Trophoblast cell (in vitro differentiated cells and primary cell): ENCODE results near the gene TAS2R19. TPM values are rescaled to one million over a fixed set of nuclear protein-coding genes. Genes with fewer than 3 reads are reported as not detected.

Experiments used
- DNase-seq, 2 donors: peaks; one replicate each; pipeline ENCODE4 v3.0.0-alpha.2; 2016
- H2AFZ ChIP-seq: 2 replicates; pipeline ENCODE4 v1.6.1; 2013; ENCODE audit warnings: low read length, moderate library complexity, mild to moderate bottlenecking; ENCODE audit not compliant: insufficient read depth, poor library complexity
- H2AK5ac ChIP-seq: 2 replicates; pipeline ENCODE4 v1.6.1; 2013; ENCODE audit warnings: mild to moderate bottlenecking, low read length
- H2BK120ac ChIP-seq: 2 replicates; pipeline ENCODE4 v1.6.1; 2013; ENCODE audit warnings: low read length, mild to moderate bottlenecking, moderate library complexity; ENCODE audit not compliant: insufficient read depth, poor library complexity
- H2BK12ac ChIP-seq: 2 replicates; pipeline ENCODE4 v1.6.1; 2013; ENCODE audit warnings: mild to moderate bottlenecking, low read length, moderate library complexity
- H2BK5ac ChIP-seq: 2 replicates; pipeline ENCODE4 v1.6.1; 2013; ENCODE audit warnings: low read length, low read depth, moderate library complexity, mild to moderate bottlenecking; ENCODE audit not compliant: poor library complexity
- H3K14ac ChIP-seq: 2 replicates; pipeline ENCODE4 v1.6.1; 2013; ENCODE audit warnings: mild to moderate bottlenecking, low read length
- H3K18ac ChIP-seq: 2 replicates; pipeline ENCODE4 v1.6.1; 2013; ENCODE audit warnings: mild to moderate bottlenecking, low read length
- H3K23ac ChIP-seq: 2 replicates; pipeline ENCODE4 v1.6.1; 2013; ENCODE audit warnings: low read length
- H3K27ac ChIP-seq: 2 replicates; pipeline ENCODE4 v1.5.1; 2013; ENCODE audit warnings: low read depth, mild to moderate bottlenecking, inconsistent platforms, low read length, moderate library complexity
- H3K27me3 ChIP-seq: 2 replicates; pipeline ENCODE4 v1.6.1; 2013; ENCODE audit warnings: inconsistent platforms, mild to moderate bottlenecking, low read length, moderate library complexity; ENCODE audit not compliant: insufficient read depth
- H3K36me3 ChIP-seq, 2 experiments: 1 replicate in 1 of 2; 2 replicates in 1 of 2; pipeline ENCODE4 v1.6.1; 2013; ENCODE audit warnings: low read length in 2 of 2, mild to moderate bottlenecking in 2 of 2, moderate library complexity in 1 of 2; ENCODE audit not compliant: insufficient read depth in 2 of 2, control insufficient read depth in 1 of 2
- H3K4ac ChIP-seq: 2 replicates; pipeline ENCODE4 v1.6.1; 2013; ENCODE audit warnings: low read depth, mild to moderate bottlenecking, low read length, moderate library complexity
- H3K4me1 ChIP-seq, 2 experiments: 1 replicate in 1 of 2; 2 replicates in 1 of 2; pipeline ENCODE4 v1.6.1; 2013; ENCODE audit warnings: low read length in 2 of 2, mild to moderate bottlenecking in 2 of 2, moderate library complexity in 1 of 2; ENCODE audit not compliant: insufficient read depth in 2 of 2, control insufficient read depth in 1 of 2
- H3K4me2 ChIP-seq: 2 replicates; pipeline ENCODE4 v1.6.1; 2013; ENCODE audit warnings: inconsistent platforms, mild to moderate bottlenecking, low read length, moderate library complexity
- H3K4me3 ChIP-seq: 2 replicates; pipeline ENCODE4 v1.5.1; 2013; ENCODE audit warnings: mild to moderate bottlenecking, low read depth, low read length, inconsistent platforms
- H3K79me1 ChIP-seq: one replicate; pipeline ENCODE4 v1.6.1; 2013; ENCODE audit warnings: low read length
- H3K79me2 ChIP-seq: 2 replicates; pipeline ENCODE4 v1.6.1; 2013; ENCODE audit warnings: low read length, mild to moderate bottlenecking; ENCODE audit not compliant: control insufficient read depth, insufficient read depth, poor library complexity
- H3K9ac ChIP-seq: 2 replicates; pipeline ENCODE4 v1.6.1; 2013; ENCODE audit warnings: mild to moderate bottlenecking, low read length
- H3K9me3 ChIP-seq: 2 replicates; pipeline ENCODE4 v1.6.1; 2013; ENCODE audit warnings: low read depth, mild to moderate bottlenecking, control low read depth, inconsistent platforms, low read length; ENCODE audit not compliant: insufficient read depth
- H4K12ac ChIP-seq: 2 replicates; pipeline ENCODE4 v1.6.1; 2013; ENCODE audit warnings: low read depth, mild to moderate bottlenecking, low read length, moderate library complexity
- H4K8ac ChIP-seq: 2 replicates; pipeline ENCODE4 v1.6.1; 2013; ENCODE audit warnings: low read depth, mild to moderate bottlenecking, low read length, moderate library complexity
- H4K91ac ChIP-seq: one replicate; pipeline ENCODE4 v1.6.1; 2013; ENCODE audit warnings: low read depth, mild to moderate bottlenecking, low read length, moderate library complexity
- WGBS: extraction: QIAGEN DNeasy Blood & Tissue Kit; methylation state at CpG from one replicate; pipeline ENCODE4 v1.1.7; 2013; ENCODE audit warnings: missing lambda C conversion rate; ENCODE audit not compliant: insufficient read length, insufficient coverage; ENCODE audit errors: extremely low coverage; 5-methylcytosine and 5-hydroxymethylcytosine counted together
- polyA plus RNA-seq: library from polyadenylated mRNA; stranded (reverse); fragments of 200-250 nt; gene quantifications from 2 replicates; pipeline ENCODE4 v1.2.3, GENCODE V29; 2013

The TAS2R19 gene, protein sequence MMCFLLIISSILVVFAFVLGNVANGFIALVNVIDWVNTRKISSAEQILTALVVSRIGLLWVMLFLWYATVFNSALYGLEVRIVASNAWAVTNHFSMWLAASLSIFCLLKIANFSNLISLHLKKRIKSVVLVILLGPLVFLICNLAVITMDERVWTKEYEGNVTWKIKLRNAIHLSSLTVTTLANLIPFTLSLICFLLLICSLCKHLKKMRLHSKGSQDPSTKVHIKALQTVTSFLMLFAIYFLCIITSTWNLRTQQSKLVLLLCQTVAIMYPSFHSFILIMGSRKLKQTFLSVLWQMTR
- 0.06 and 0.08 TPM in 2 replicates for polyA plus RNA-seq

DNA sequence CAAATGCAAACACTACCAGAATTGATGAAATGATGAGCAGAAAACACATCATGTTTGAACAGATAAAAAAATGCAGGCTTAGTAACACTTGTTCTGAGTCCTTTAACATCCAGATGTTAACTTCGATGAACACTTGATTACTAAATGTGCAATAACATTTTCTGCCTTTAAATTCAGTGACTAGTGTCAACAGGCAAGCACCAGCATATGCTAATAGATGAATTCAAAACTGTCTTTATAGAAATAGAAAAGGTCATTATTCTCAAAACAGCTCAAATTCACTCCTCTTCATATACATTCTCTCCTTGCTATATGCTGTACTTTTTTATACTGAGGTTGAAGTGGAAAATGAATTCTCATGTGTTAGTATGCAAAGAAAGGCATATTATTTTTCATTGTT is at the start of gene TAS2R19:
Gene TAS2R19 (minus strand): TSS at position 101 of the 400 bp plus-strand sequence. CDS start 49 bp downstream, at position 52.
- H3K27ac ChIP-seq = no peak within 1 kb of the TSS

DNA sequence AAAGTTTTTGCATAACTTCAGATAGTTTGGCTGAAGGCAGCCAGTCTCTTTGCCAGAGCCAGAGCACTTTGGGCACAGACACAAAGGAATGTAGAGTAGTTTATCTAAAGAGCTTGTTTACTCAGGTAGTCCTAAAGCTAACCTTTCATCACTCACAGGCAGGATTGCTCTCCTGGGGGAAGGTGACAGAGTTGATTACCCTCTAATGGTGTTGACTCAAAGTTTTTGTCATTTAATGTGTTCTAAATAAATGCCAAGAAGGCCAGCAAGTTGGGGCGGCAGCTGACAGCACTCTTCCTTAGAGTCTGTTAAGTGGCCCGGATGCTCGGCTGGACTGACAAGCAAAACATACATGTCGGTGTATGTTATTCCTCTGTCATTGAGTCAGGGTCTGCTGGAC is 49.0 kb upstream of the TAS2R19 start:
- H3K4me3 ChIP-seq = no peak overlapping the region
- no peak overlapping the region for H3K27ac ChIP-seq
- no peak overlapping the region for H4K91ac ChIP-seq
- no peak overlapping the region for H2AK5ac ChIP-seq
- H3K79me2 ChIP-seq = no peaks in the 10 kb centered on the region
- no peak overlapping the region for H2BK12ac ChIP-seq
- no peak overlapping the region for H3K18ac ChIP-seq
- no peaks in the 10 kb centered on the region for H3K27me3 ChIP-seq
- DNase-seq = no peak
- H4K8ac ChIP-seq = no peak overlapping the region
- WGBS = no CpG with 5 or more reads among the region's 4 CpGs
- no peak overlapping the region for H2AFZ ChIP-seq
- peaks cover 0 to 1% of the 10 kb centered on the region in 2 experiments for H3K4me1 ChIP-seq
- no peak overlapping the region for H3K9ac ChIP-seq
- H3K9me3 ChIP-seq = no peaks in the 10 kb centered on the region
- H3K4ac ChIP-seq = no peak overlapping the region
- no peak overlapping the region for H4K12ac ChIP-seq
- H3K79me1 ChIP-seq = no peaks in the 10 kb centered on the region
- H3K14ac ChIP-seq = no peak overlapping the region
- no peak overlapping the region for H3K4me2 ChIP-seq
- no peak overlapping the region for H2BK5ac ChIP-seq
- H3K36me3 ChIP-seq = no peaks in the 10 kb centered on the region
- H3K23ac ChIP-seq = no peak overlapping the region
- H2BK120ac ChIP-seq = no peak overlapping the region

More for the DNA sequence above, at the start of gene TAS2R19:
- DNase-seq = no peak
- Histone ChIP-seq H3K79me2 (no peaks in the 10 kb centered on the region), H3K4me2 (no peak within 1 kb of the TSS), H3K4ac (no peak within 1 kb of the TSS), H2AFZ (no peak within 1 kb of the TSS), H3K9ac (no peak within 1 kb of the TSS), H2BK120ac (no peak within 1 kb of the TSS), H4K91ac (no peak within 1 kb of the TSS), H3K27me3 (no peaks in the 10 kb centered on the region), H3K79me1 (no peaks in the 10 kb centered on the region), H3K36me3 (peaks cover 0 to 2% of the 10 kb centered on the region in 2 experiments), H4K12ac (no peak within 1 kb of the TSS), H3K9me3 (no peaks in the 10 kb centered on the region), H2BK5ac (no peak within 1 kb of the TSS), H4K8ac (no peak within 1 kb of the TSS), H3K4me3 (no peak within 1 kb of the TSS), H3K14ac (no peak within 1 kb of the TSS), H2BK12ac (no peak within 1 kb of the TSS), H3K18ac (no peak within 1 kb of the TSS), H3K23ac (no peak within 1 kb of the TSS), H3K4me1 (no peaks in the 10 kb centered on the region), H2AK5ac (no peak within 1 kb of the TSS)
- no CpG with 5 or more reads among the region's 1 CpG for WGBS

DNA sequence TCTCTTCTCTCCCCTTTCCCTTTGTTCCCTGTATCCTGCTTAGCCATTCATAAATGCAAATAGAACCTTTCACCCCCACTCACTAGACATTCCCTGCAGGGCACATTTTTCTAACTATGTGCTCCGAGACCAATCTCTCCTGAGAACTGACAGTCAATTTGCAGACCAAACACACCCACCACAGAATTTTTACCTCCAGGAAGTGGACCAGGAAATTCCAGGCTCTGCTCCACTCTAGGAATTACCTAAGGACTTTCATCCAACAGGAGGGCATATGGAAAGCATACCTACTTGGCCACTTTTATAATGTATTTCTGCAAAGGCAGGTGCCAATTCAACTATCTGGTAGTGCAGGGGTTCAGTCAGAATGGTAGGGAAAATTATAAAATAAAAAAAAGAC is 48.6 kb upstream of the TAS2R19 start:
- Histone ChIP-seq H3K14ac (no peak overlapping the region), H3K27ac (no peak overlapping the region), H3K9ac (no peak overlapping the region), H3K4me2 (no peak overlapping the region), H3K4me3 (no peak overlapping the region), H3K23ac (no peak overlapping the region), H3K4me1 (peaks cover 0 to 1% of the 10 kb centered on the region in 2 experiments), H2BK5ac (no peak overlapping the region), H3K4ac (no peak overlapping the region), H2AFZ (no peak overlapping the region), H3K18ac (no peak overlapping the region), H3K9me3 (no peaks in the 10 kb centered on the region), H3K79me2 (no peaks in the 10 kb centered on the region), H2AK5ac (no peak overlapping the region), H4K8ac (no peak overlapping the region), H3K79me1 (no peaks in the 10 kb centered on the region), H2BK120ac (no peak overlapping the region), H4K12ac (no peak overlapping the region), H3K36me3 (no peaks in the 10 kb centered on the region), H4K91ac (no peak overlapping the region), H2BK12ac (no peak overlapping the region), H3K27me3 (no peaks in the 10 kb centered on the region)
- DNase-seq = no peak
- no CpG with 5 or more reads among the region's 1 CpG for WGBS

DNA sequence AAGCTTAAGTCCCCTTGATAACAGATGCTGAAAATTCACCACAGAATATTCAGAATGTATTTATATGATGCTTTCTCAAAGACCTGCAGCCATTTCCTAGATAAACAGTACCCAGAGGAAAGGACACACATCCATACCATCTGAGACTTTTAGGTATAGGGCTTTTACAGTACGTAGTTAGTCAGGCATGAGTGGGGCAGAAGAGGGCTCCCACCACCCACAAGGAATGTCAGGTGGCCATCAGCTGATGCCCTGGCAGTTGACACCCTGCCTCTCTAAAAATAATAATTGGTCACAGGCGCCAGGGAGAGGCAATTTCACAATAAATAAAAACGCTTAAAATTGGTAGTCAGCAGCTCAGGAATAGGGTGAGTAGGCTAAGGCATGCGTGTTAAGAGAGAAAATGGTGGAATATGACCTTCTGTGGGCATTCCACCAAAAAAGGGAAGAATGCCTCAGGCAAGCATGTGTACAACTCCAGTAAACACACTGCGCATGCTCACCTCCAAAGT is 47.5 kb upstream of the TAS2R19 start:
- H3K27me3 ChIP-seq = no peaks in the 10 kb centered on the region
- H4K12ac ChIP-seq = no peak overlapping the region
- no peak overlapping the region for H2BK120ac ChIP-seq
- WGBS = no CpG with 5 or more reads among the region's 5 CpGs
- no peak overlapping the region for H2AK5ac ChIP-seq
- H3K79me1 ChIP-seq = no peaks in the 10 kb centered on the region
- H3K4ac ChIP-seq = no peak overlapping the region
- no peaks in the 10 kb centered on the region for H3K9me3 ChIP-seq
- no peak overlapping the region for H3K27ac ChIP-seq
- DNase-seq = no peak
- no peak overlapping the region for H3K23ac ChIP-seq
- no peak overlapping the region for H3K14ac ChIP-seq
- no peak overlapping the region for H3K4me3 ChIP-seq
- no peak overlapping the region for H4K8ac ChIP-seq
- no peak overlapping the region for H4K91ac ChIP-seq
- no peak overlapping the region for H3K4me2 ChIP-seq
- H3K36me3 ChIP-seq = no peaks in the 10 kb centered on the region
- no peaks in the 10 kb centered on the region for H3K79me2 ChIP-seq
- no peak overlapping the region for H2AFZ ChIP-seq
- peaks cover 0 to 1% of the 10 kb centered on the region in 2 experiments for H3K4me1 ChIP-seq
- no peak overlapping the region for H2BK5ac ChIP-seq
- H2BK12ac ChIP-seq = no peak overlapping the region
- H3K18ac ChIP-seq = no peak overlapping the region
- no peak overlapping the region for H3K9ac ChIP-seq
